Stimulated activated naive B cell treated with anti-CD40 and anti-IgM and Interleukin-4, amounts not matched to agents 10 μg/mL and 1 μg/mL and 100 μg/mL, for 72 hours (primary cell): ENCODE measurements around the gene SLC17A9.

Experiments used
- ATAC-seq, 2 donors: fragments of 150-1000 bp; cut with Tn5 transposase; replicated peaks; 2 replicates each; pipeline ENCODE4 v1.10.0; 2021; ENCODE audit warnings: moderate library complexity in 1 of 2
- DNase-seq: peaks from one replicate; pipeline ENCODE4 v3.0.0; 2021
- H3K27ac Mint-ChIP-seq: one replicate; pipeline ENCODE4 v1.8.0; 2022; ENCODE audit warnings: mild to moderate bottlenecking, mixed read lengths
- H3K27me3 Mint-ChIP-seq, 2 donors: one replicate each; pipeline ENCODE4 v1.8.0; 2022; ENCODE audit warnings: mixed read lengths in 2 of 2
- H3K36me3 Mint-ChIP-seq, 2 donors: one replicate each; pipeline ENCODE4 v1.8.0; 2022; ENCODE audit warnings: mixed read lengths in 2 of 2, mild to moderate bottlenecking in 1 of 2
- H3K4me1 Mint-ChIP-seq, 2 donors: one replicate each; pipeline ENCODE4 v1.8.0; 2022; ENCODE audit warnings: mixed read lengths in 2 of 2, mild to moderate bottlenecking in 1 of 2
- H3K4me3 Mint-ChIP-seq, 2 donors: one replicate each; pipeline ENCODE4 v1.8.0; 2022; ENCODE audit warnings: mild to moderate bottlenecking in 2 of 2, mixed read lengths in 2 of 2, moderate library complexity in 1 of 2
- H3K9me3 Mint-ChIP-seq, 2 donors: one replicate each; pipeline ENCODE4 v1.8.0; 2022; ENCODE audit warnings: mixed read lengths in 2 of 2, mild to moderate bottlenecking in 1 of 2

Gene SLC17A9

GRCh38 chr20:62940875-62941274, 11.6 kb upstream of the SLC17A9 start:
- no peak for DNase-seq
- peaks cover 17 to 33% of the 10 kb centered on the region in 2 donors for H3K4me1 Mint-ChIP-seq
- ATAC-seq = no peak
- H3K27ac Mint-ChIP-seq = no peak overlapping the region
- H3K36me3 Mint-ChIP-seq = peaks cover 19 to 43% of the 10 kb centered on the region in 2 donors
- H3K4me3 Mint-ChIP-seq = no peak overlapping the region
- no peaks in the 10 kb centered on the region for H3K27me3 Mint-ChIP-seq
- H3K9me3 Mint-ChIP-seq = no peaks in the 10 kb centered on the region

GRCh38 chr20:62941792-62942191, 10.7 kb upstream of the SLC17A9 start:
- Mint-ChIP-seq H3K9me3 (no peaks in the 10 kb centered on the region), H3K27ac (peak overlapping the region; percentile 3), H3K27me3 (no peaks in the 10 kb centered on the region), H3K4me3 (no peak overlapping the region), H3K36me3 (peaks cover 22 to 48% of the 10 kb centered on the region in 2 donors), H3K4me1 (peaks cover 19 to 33% of the 10 kb centered on the region in 2 donors)
- DNase-seq (no peak), ATAC-seq (no peak)

GRCh38 chr20:62942456-62942855, 10.1 kb upstream of the SLC17A9 start:
- Mint-ChIP-seq H3K36me3 (peaks cover 28 to 54% of the 10 kb centered on the region in 2 donors), H3K4me3 (no peak overlapping the region), H3K4me1 (peaks cover 19 to 33% of the 10 kb centered on the region in 2 donors), H3K27ac (peak overlapping the region; percentile 9), H3K9me3 (no peaks in the 10 kb centered on the region), H3K27me3 (no peaks in the 10 kb centered on the region)
- ATAC-seq (no peak), DNase-seq (no peak)

DNA sequence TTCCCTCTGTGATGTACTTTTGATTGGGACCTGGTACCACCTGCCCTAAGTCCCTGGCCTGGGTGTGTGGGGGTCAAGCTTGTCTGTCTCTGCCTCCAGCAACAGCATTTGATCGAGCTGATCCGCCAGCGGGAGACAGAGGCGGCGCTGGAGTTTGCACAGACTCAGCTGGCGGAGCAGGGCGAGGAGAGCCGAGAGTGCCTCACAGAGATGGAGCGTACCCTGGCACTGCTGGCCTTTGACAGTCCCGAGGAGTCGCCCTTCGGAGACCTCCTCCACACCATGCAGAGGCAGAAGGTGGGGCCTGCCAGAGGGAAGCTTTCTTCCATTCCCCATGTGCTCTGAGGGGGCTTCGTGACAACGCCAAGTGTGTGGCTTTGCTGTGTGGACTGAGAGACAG, 9.1 kb upstream of the SLC17A9 start:
- Mint-ChIP-seq H3K27ac (no peak overlapping the region), H3K4me3 (no peak overlapping the region), H3K9me3 (no peaks in the 10 kb centered on the region), H3K36me3 (peaks cover 33 to 60% of the 10 kb centered on the region in 2 donors), H3K27me3 (no peaks in the 10 kb centered on the region), H3K4me1 (peaks cover 19 to 33% of the 10 kb centered on the region in 2 donors)
- DNase-seq (no peak), ATAC-seq (no peak)

GRCh38 chr20:62944184-62944583, 8.3 kb upstream of the SLC17A9 start:
- no peak for ATAC-seq
- Mint-ChIP-seq H3K36me3 (peaks cover 38 to 63% of the 10 kb centered on the region in 2 donors), H3K27me3 (no peaks in the 10 kb centered on the region), H3K27ac (no peak overlapping the region), H3K4me3 (no peak overlapping the region), H3K9me3 (peaks cover 0 to 2% of the 10 kb centered on the region in 2 donors), H3K4me1 (peaks cover 18 to 33% of the 10 kb centered on the region in 2 donors)
- no peak for DNase-seq

DNA sequence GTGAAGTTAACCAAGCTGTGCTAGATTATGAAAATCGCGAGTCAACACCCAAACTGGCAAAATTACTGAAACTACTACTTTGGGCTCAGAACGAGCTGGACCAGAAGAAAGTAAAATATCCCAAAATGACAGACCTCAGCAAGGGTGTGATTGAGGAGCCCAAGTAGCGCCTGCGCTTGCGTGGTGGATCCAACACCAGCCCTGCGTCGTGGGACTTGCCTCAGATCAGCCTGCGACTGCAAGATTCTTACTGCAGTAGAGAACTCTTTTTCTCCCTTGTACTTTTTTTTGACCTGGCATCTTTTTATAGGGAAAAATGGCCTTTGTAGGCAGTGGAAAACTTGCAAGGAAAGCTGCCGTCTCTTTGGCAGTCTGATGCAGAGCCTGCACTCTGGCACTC, 7.8 kb upstream of the SLC17A9 start:
- peaks cover 14 to 32% of the 10 kb centered on the region in 2 donors for H3K4me1 Mint-ChIP-seq
- no peak overlapping the region for H3K4me3 Mint-ChIP-seq
- H3K27me3 Mint-ChIP-seq = no peaks in the 10 kb centered on the region
- peaks cover 43 to 63% of the 10 kb centered on the region in 2 donors for H3K36me3 Mint-ChIP-seq
- H3K27ac Mint-ChIP-seq = no peak overlapping the region
- H3K9me3 Mint-ChIP-seq = peaks cover 0 to 2% of the 10 kb centered on the region in 2 donors
- ATAC-seq (no peak), DNase-seq (no peak)

DNA sequence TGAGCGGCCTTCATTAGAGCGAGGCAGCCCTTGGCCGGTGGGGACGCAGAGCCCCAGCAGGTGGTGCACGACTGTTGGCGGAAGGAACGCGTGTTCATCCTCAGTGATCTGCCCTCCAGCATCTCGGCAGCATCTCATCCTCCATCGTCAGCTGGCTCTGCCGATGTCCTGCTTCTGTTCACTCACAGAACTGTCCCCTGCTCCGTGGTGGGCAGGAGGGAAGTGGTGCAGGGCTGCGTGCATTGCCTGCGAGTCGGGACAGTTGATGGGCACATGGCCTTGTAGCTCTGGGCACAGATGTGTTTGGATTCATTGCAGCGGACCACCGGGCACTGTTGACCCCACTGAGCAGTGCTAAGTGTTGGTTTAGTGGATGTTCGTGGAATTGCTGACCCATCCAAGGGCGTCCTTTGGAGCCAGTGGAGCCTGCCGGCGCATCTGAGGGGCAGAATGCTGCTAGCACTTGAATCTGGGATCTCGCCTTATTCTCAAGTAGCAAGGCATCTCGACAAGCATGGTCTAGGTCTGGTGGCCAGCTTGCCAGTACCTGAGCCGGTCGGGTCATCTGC, 6.7 kb upstream of the SLC17A9 start:
- Mint-ChIP-seq H3K4me1 (peaks cover 15 to 26% of the 10 kb centered on the region in 2 donors), H3K36me3 (peaks cover 48 to 71% of the 10 kb centered on the region in 2 donors), H3K4me3 (no peak overlapping the region), H3K27me3 (no peaks in the 10 kb centered on the region), H3K9me3 (peaks cover 0 to 3% of the 10 kb centered on the region in 2 donors), H3K27ac (no peak overlapping the region)
- no peak for ATAC-seq
- no peak for DNase-seq

- H3K4me1 Mint-ChIP-seq = peaks cover 15 to 27% of the 10 kb centered on the region in 2 donors
- no peaks in the 10 kb centered on the region for H3K27me3 Mint-ChIP-seq
- H3K36me3 Mint-ChIP-seq = peaks cover 41 to 67% of the 10 kb centered on the region in 2 donors
- H3K9me3 Mint-ChIP-seq = peaks cover 0 to 3% of the 10 kb centered on the region in 2 donors
- no peak for ATAC-seq
- no peak overlapping the region for H3K4me3 Mint-ChIP-seq
- H3K27ac Mint-ChIP-seq = peak overlapping the region; percentile 31
- no peak for DNase-seq
Observed at GRCh38 chr20:62946918-62947317, 5.6 kb upstream of the SLC17A9 start.

DNA sequence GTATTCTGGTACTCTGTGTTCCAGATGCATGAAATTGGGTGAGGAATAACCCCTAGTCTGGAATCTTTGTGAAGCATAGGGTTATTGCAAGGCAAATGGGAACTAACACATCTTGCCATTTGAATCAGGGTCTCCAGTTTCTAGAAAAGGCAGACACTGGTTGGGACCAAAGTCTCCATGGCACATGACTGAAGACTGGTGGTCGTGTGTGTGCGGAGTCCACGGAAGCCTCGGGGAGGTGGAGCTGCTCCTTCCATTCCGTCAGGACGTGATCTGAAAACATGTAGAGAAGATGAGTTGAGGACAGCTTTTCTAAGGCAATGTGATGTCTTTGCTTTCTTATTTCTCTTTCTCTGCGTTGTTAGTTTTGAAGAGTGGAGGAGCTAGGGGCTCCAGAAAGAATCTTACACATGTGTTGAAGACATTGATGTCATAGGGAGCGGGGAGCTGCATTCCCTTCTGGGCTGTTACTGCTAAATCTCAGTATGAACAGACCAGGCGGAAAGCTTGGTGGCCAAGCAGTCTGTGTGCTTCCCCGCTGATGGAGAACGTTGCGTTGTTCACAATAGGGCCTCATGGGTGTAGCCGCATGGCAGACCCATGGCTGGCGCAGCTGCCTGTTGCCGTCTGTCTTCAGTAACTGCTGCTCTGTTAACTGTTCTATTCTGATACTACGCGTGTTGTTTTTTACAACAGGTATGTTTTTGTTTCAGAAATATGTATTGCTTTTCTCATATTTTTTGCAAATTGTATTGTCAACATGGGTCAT, 4.8 kb upstream of the SLC17A9 start:
- no peak for ATAC-seq
- no peak overlapping the region for H3K4me3 Mint-ChIP-seq
- no peak overlapping the region for H3K27ac Mint-ChIP-seq
- H3K27me3 Mint-ChIP-seq = no peaks in the 10 kb centered on the region
- no peak for DNase-seq
- peaks cover 0 to 3% of the 10 kb centered on the region in 2 donors for H3K9me3 Mint-ChIP-seq
- H3K36me3 Mint-ChIP-seq = peaks cover 39 to 63% of the 10 kb centered on the region in 2 donors
- H3K4me1 Mint-ChIP-seq = peaks cover 18 to 27% of the 10 kb centered on the region in 2 donors

DNA sequence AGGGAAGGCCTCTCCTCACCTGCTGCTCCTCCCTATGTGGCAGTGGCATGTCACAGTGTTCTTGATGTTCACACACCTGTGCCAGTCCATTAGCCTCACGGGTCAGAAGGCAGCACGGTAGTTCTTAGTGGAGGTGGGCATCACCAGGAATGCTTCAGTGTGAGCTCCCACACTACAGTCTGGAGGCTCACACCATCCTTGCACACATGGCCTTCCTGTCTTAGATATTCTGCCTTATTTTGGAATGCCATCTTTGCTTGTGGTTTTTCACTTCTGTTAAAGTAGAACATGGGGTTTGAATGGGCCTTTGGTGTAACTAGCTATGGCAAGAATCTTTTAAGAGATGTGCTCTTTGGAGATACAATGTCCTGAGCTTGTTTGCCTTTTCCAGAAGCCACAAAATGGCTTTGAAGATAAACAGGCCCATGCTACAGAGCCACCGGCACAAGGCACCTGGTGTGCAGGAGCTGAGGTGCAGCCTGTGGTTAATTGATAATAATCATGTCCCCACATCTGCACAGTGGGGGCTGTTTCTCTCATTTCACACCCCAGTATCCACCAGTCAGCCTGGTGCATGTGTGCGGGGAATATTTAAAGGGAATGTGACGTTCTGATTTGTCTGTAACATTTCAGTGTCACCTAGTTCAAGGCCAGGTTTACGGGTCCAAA, 3.2 kb upstream of the SLC17A9 start:
- no peak overlapping the region for H3K27ac Mint-ChIP-seq
- H3K4me1 Mint-ChIP-seq = peaks cover 20 to 37% of the 10 kb centered on the region in 2 donors
- no peak overlapping the region for H3K4me3 Mint-ChIP-seq
- no peak for DNase-seq
- peaks cover 32 to 60% of the 10 kb centered on the region in 2 donors for H3K36me3 Mint-ChIP-seq
- peaks cover 0 to 3% of the 10 kb centered on the region in 2 donors for H3K9me3 Mint-ChIP-seq
- no peak for ATAC-seq
- no peaks in the 10 kb centered on the region for H3K27me3 Mint-ChIP-seq

DNA sequence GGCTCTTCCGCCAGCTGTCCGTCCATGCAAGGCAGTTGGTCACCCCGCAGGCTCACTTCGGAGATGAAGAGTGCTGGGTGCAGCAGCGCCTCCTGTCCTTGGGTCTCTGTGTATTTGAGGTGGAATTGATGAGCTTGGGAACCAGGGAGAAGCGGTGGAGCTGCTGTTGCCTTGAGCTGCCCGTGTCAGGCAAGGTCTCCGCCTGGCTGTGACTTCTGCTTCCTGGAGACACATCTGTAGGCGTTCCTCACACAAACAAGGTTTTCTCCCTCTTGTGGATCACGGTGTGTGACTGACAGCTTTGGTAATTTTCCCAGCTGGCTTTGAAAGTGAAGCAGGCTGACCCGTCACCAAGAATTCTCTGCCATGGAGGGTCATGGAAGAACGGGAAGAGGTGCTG, 2.5 kb upstream of the SLC17A9 start:
- DNase-seq = no peak
- H3K4me3 Mint-ChIP-seq = no peak overlapping the region
- H3K4me1 Mint-ChIP-seq = peaks cover 25 to 43% of the 10 kb centered on the region in 2 donors
- no peak for ATAC-seq
- H3K27me3 Mint-ChIP-seq = no peaks in the 10 kb centered on the region
- H3K9me3 Mint-ChIP-seq = peaks cover 0 to 3% of the 10 kb centered on the region in 2 donors
- H3K27ac Mint-ChIP-seq = no peak overlapping the region
- H3K36me3 Mint-ChIP-seq = peaks cover 30 to 58% of the 10 kb centered on the region in 2 donors

GRCh38 chr20:62950741-62951140, 1.8 kb upstream of the SLC17A9 start:
- H3K27ac Mint-ChIP-seq = no peak overlapping the region
- DNase-seq (no peak), ATAC-seq (no peak)
- H3K27me3 Mint-ChIP-seq = no peaks in the 10 kb centered on the region
- no peak overlapping the region for H3K4me3 Mint-ChIP-seq
- peaks cover 25 to 46% of the 10 kb centered on the region in 2 donors for H3K4me1 Mint-ChIP-seq
- H3K9me3 Mint-ChIP-seq = peaks cover 0 to 3% of the 10 kb centered on the region in 2 donors
- H3K36me3 Mint-ChIP-seq = peaks cover 30 to 54% of the 10 kb centered on the region in 2 donors

DNA sequence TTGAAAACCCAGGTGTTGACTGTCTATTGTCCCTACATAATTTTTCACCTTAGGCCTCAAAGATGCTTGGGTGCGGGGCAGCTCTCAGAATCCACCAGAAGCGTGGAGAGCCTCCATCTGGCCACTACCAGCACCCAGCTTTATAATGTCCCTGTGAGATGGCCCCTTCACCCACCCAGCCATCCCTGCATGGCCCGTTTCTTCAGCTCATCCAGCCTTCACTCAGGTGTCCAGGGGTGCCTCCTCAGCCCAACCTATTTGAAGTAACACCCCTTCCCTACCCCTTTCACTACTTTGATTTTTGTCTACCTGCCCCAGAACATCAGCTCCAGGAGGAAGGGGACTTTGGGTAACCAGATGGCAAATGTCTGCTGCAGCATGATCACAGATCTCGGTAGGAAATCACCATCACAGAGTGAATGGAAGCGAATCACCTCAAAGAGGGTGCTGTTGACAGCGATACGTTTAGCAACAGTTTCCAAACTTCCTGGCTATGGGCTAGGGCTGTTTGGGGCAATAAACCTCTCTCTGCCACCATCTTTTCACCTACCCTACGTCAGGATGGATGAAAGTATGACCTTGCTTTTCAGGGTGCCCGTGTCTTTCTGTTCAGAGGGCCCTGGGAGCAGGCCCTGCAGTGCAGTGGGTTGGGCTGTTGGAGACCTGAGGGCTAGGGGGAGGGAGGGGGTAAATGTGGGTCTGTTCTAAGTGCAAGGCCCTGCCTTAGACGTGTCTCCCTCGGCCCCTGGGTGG, 1.2 kb upstream of the SLC17A9 start:
- Mint-ChIP-seq H3K27ac (peak overlapping the region; percentile 44), H3K4me3 (peak overlapping the region; percentile 82 to 85), H3K27me3 (no peaks in the 10 kb centered on the region), H3K36me3 (peaks cover 34 to 59% of the 10 kb centered on the region in 2 donors), H3K4me1 (peaks cover 27 to 52% of the 10 kb centered on the region in 2 donors), H3K9me3 (peaks cover 0 to 3% of the 10 kb centered on the region in 2 donors)
- ATAC-seq (no peak), DNase-seq (no peak)

DNA sequence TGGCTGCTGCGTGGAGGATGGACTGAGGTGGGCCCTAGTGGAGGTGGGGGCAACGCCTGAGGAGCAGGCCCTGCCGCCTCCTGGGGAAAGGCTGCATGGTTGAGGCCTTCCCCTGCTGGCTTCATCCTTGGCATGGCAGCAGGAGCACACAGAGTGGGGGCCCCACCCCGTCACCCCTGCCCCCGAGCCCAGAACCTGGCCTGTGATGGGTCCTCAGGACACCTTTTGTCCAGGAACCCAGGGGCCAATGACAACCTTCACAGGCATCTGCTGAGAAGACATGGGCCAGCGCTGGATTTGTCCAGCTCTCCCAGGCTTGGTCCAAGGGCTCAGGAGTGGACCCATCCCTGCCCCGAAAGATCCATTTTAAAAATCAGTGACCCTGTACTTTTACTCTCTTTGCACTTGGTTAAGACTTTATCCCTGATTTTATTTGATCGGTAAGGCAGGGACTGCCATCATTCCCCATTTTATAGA, 575 bp upstream of the SLC17A9 start:
- peaks cover 0 to 3% of the 10 kb centered on the region in 2 donors for H3K9me3 Mint-ChIP-seq
- DNase-seq = no peak
- peak overlapping the region; percentile 82 to 85 for H3K4me3 Mint-ChIP-seq
- peaks cover 36 to 58% of the 10 kb centered on the region in 2 donors for H3K36me3 Mint-ChIP-seq
- H3K4me1 Mint-ChIP-seq = peaks cover 24 to 58% of the 10 kb centered on the region in 2 donors
- H3K27ac Mint-ChIP-seq = peak overlapping the region; percentile 97
- H3K27me3 Mint-ChIP-seq = no peaks in the 10 kb centered on the region
- no peak for ATAC-seq
